ENCODE results near the gene ROR1.

DNA sequence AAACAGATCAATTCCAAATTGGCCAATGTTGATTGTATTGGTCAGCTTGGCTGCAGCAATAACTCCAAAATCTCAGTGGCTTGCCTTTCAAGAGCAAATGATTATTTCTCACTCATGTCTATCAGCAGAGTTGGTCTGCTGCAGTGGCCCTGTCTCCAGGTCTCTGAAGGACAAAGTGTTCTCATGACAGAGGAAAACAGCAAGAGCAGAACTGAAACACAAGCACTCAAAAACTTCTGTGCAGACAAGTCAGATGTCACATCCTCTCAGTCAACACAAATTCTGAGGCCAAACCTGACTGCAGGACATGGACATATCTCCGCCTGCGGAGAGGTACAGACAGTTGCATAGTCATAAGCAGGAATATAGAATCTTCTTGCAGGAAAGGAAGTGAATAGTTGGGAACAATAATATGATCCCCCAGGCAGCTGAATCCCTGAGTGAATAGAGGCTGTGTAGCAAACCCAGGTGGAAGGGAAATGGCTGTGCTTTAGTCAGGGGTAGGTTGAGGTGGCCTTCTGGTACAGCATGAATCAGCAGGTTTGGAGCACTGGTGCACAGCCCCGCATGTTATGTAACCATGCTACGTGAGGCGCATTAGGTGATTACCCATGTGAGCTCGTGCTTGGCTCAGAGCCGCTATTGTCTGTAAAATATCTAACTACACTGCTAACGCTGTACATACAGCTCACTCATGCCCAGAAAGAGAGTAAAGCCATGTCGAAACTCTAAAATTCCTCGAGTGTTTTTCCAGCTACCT is 412.5 kb downstream of the ROR1 start:
- no peak for TF ChIP-seq ZNF8 (CRISPR knock-in tag; IDR thresholded peaks at IDR 0.05)
- no peak for TF ChIP-seq ZFP30 (CRISPR knock-in tag; IDR thresholded peaks at IDR 0.05)
- TF ChIP-seq, protein P1, sequence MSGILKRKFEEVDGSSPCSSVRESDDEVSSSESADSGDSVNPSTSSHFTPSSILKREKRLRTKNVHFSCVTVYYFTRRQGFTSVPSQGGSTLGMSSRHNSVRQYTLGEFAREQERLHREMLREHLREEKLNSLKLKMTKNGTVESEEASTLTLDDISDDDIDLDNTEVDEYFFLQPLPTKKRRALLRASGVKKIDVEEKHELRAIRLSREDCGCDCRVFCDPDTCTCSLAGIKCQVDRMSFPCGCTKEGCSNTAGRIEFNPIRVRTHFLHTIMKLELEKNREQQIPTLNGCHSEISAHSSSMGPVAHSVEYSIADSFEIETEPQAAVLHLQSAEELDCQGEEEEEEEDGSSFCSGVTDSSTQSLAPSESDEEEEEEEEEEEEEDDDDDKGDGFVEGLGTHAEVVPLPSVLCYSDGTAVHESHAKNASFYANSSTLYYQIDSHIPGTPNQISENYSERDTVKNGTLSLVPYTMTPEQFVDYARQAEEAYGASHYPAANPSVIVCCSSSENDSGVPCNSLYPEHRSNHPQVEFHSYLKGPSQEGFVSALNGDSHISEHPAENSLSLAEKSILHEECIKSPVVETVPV (CRISPR knock-in tag; IDR thresholded peaks at IDR 0.05): no peak
- no peak for TF ChIP-seq SNAI2 (CRISPR knock-in tag; IDR thresholded peaks at IDR 0.05)
- no peak for TF ChIP-seq ARNTL (CRISPR knock-in tag; IDR thresholded peaks at IDR 0.05; ENCODE audit: borderline replicate concordance, low read depth)
- no peak for TF ChIP-seq RARB (CRISPR knock-in tag; IDR thresholded peaks at IDR 0.05)
- TF ChIP-seq, protein P2, sequence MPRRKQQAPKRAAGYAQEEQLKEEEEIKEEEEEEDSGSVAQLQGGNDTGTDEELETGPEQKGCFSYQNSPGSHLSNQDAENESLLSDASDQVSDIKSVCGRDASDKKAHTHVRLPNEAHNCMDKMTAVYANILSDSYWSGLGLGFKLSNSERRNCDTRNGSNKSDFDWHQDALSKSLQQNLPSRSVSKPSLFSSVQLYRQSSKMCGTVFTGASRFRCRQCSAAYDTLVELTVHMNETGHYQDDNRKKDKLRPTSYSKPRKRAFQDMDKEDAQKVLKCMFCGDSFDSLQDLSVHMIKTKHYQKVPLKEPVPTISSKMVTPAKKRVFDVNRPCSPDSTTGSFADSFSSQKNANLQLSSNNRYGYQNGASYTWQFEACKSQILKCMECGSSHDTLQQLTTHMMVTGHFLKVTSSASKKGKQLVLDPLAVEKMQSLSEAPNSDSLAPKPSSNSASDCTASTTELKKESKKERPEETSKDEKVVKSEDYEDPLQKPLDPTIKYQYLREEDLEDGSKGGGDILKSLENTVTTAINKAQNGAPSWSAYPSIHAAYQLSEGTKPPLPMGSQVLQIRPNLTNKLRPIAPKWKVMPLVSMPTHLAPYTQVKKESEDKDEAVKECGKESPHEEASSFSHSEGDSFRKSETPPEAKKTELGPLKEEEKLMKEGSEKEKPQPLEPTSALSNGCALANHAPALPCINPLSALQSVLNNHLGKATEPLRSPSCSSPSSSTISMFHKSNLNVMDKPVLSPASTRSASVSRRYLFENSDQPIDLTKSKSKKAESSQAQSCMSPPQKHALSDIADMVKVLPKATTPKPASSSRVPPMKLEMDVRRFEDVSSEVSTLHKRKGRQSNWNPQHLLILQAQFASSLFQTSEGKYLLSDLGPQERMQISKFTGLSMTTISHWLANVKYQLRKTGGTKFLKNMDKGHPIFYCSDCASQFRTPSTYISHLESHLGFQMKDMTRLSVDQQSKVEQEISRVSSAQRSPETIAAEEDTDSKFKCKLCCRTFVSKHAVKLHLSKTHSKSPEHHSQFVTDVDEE (CRISPR knock-in tag; IDR thresholded peaks at IDR 0.05): no peak
- TF ChIP-seq ZNF70 (CRISPR knock-in tag; IDR thresholded peaks at IDR 0.05): no peak
- TF ChIP-seq TOX (CRISPR knock-in tag; IDR thresholded peaks at IDR 0.05; ENCODE audit: borderline replicate concordance): no peak
- TF ChIP-seq, protein P3, sequence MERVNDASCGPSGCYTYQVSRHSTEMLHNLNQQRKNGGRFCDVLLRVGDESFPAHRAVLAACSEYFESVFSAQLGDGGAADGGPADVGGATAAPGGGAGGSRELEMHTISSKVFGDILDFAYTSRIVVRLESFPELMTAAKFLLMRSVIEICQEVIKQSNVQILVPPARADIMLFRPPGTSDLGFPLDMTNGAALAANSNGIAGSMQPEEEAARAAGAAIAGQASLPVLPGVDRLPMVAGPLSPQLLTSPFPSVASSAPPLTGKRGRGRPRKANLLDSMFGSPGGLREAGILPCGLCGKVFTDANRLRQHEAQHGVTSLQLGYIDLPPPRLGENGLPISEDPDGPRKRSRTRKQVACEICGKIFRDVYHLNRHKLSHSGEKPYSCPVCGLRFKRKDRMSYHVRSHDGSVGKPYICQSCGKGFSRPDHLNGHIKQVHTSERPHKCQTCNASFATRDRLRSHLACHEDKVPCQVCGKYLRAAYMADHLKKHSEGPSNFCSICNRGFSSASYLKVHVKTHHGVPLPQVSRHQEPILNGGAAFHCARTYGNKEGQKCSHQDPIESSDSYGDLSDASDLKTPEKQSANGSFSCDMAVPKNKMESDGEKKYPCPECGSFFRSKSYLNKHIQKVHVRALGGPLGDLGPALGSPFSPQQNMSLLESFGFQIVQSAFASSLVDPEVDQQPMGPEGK (CRISPR knock-in tag; IDR thresholded peaks at IDR 0.05; ENCODE audit: borderline replicate concordance): no peak

Measured in SK-N-SH treated with all-trans-retinoic acid at 6 μM for 48 hours (cell line).